ENCODE results near the gene PARD3.
"Not testable (repeated sequence)": the region's sequence is repeated elsewhere in the genome, so short reads cannot be mapped to it uniquely, and the experiment has no call there.

Gene PARD3

GRCh38 chr10:34793581-34793980 is 21.5 kb downstream of the PARD3 start:
- POLR2A ChIA-PET; H3K9me3 ChIP-seq (ENCODE audit: control extremely low read depth in 1 of 5, control insufficient read depth in 4 of 5, insufficient read depth in 2 of 5, low read depth in 1 of 5, low read length in 4 of 5); H3K27me3 ChIP-seq (replicated peaks in 2 of 5; ENCODE audit: control insufficient read depth in 4 of 5, insufficient read depth in 5 of 5, low read length in 4 of 5); H3K36me3 ChIP-seq (ENCODE audit: control insufficient read depth in 4 of 4, insufficient read depth in 4 of 4, low read length in 3 of 4); H3K27ac ChIP-seq (ENCODE audit: insufficient read depth in 1 of 2, low read depth in 1 of 2, low read length in 2 of 2, poor library complexity in 1 of 2, severe bottlenecking in 2 of 2); DNase-seq; H3K4me3 ChIP-seq (ENCODE audit: control insufficient read depth in 1 of 7, extremely low read depth in 1 of 7, insufficient read depth in 4 of 7, low read depth in 2 of 7, low read length in 6 of 7); H3K4me1 ChIP-seq (ENCODE audit: control extremely low read depth in 1 of 4, control insufficient read depth in 4 of 4, insufficient read depth in 4 of 4, low read length in 3 of 4); CTCF ChIA-PET: not testable (repeated sequence)
- 96% methylated on average over 4 of the region's 5 CpGs for WGBS (ENCODE audit: insufficient coverage)

- no peaks in the 10 kb centered on the region for H3K36me3 ChIP-seq (ENCODE audit: control insufficient read depth in 4 of 4, insufficient read depth in 4 of 4, low read length in 3 of 4)
- H3K27me3 ChIP-seq (replicated peaks in 2 of 5; ENCODE audit: control insufficient read depth in 4 of 5, insufficient read depth in 5 of 5, low read length in 4 of 5): peaks cover 0 to 2% (median 0%) of the 10 kb centered on the region in 5 experiments
- DNase-seq: no peak
- H3K9me3 ChIP-seq (ENCODE audit: control extremely low read depth in 1 of 5, control insufficient read depth in 4 of 5, insufficient read depth in 2 of 5, low read depth in 1 of 5, low read length in 4 of 5): no peaks in the 10 kb centered on the region
- POLR2A ChIA-PET: no interaction called here
- no peak overlapping the region for H3K27ac ChIP-seq (ENCODE audit: insufficient read depth in 1 of 2, low read depth in 1 of 2, low read length in 2 of 2, poor library complexity in 1 of 2, severe bottlenecking in 2 of 2)
- no peak overlapping the region for H3K4me3 ChIP-seq (ENCODE audit: control insufficient read depth in 1 of 7, extremely low read depth in 1 of 7, insufficient read depth in 4 of 7, low read depth in 2 of 7, low read length in 6 of 7)
- H3K4me1 ChIP-seq (ENCODE audit: control extremely low read depth in 1 of 4, control insufficient read depth in 4 of 4, insufficient read depth in 4 of 4, low read length in 3 of 4): no peaks in the 10 kb centered on the region
- WGBS (ENCODE audit: insufficient coverage): 96% methylated on average over 7 of the region's 7 CpGs
- CTCF ChIA-PET: no interaction called here
These were observed 22.2 kb downstream of the PARD3 start for GRCh38 chr10:34792881-34793280.

- WGBS (ENCODE audit: insufficient coverage): 93% methylated on average over 20 of the region's 23 CpGs
- Histone ChIP-seq H3K27ac (ENCODE audit: insufficient read depth in 1 of 2, low read depth in 1 of 2, low read length in 2 of 2, poor library complexity in 1 of 2, severe bottlenecking in 2 of 2) (no peak overlapping the region), H3K4me1 (ENCODE audit: control extremely low read depth in 1 of 4, control insufficient read depth in 4 of 4, insufficient read depth in 4 of 4, low read length in 3 of 4) (no peaks in the 10 kb centered on the region), H3K9me3 (ENCODE audit: control extremely low read depth in 1 of 5, control insufficient read depth in 4 of 5, insufficient read depth in 2 of 5, low read depth in 1 of 5, low read length in 4 of 5) (no peaks in the 10 kb centered on the region), H3K4me3 (ENCODE audit: control insufficient read depth in 1 of 7, extremely low read depth in 1 of 7, insufficient read depth in 4 of 7, low read depth in 2 of 7, low read length in 6 of 7) (no peak overlapping the region), H3K36me3 (ENCODE audit: control insufficient read depth in 4 of 4, insufficient read depth in 4 of 4, low read length in 3 of 4) (no peaks in the 10 kb centered on the region), H3K27me3 (replicated peaks in 2 of 5; ENCODE audit: control insufficient read depth in 4 of 5, insufficient read depth in 5 of 5, low read length in 4 of 5) (peaks cover 0 to 2% (median 0%) of the 10 kb centered on the region in 5 experiments)
- DNase-seq: no peak
- ChIA-PET CTCF (no interaction called here), POLR2A (no interaction called here)
These were observed 23.1 kb downstream of the PARD3 start for GRCh38 chr10:34791947-34792346.

- WGBS (ENCODE audit: insufficient coverage): over 99% methylated on average over 15 of the region's 15 CpGs
These were observed 23.9 kb downstream of the PARD3 start for GRCh38 chr10:34791228-34791627.

GRCh38 chr10:34789966-34790506 is 25.1 kb downstream of the PARD3 start:
- Histone ChIP-seq H3K36me3 (ENCODE audit: control insufficient read depth in 4 of 4, insufficient read depth in 4 of 4, low read length in 3 of 4) (no peaks in the 10 kb centered on the region), H3K27me3 (replicated peaks in 2 of 5; ENCODE audit: control insufficient read depth in 4 of 5, insufficient read depth in 5 of 5, low read length in 4 of 5) (peaks cover 0 to 2% (median 0%) of the 10 kb centered on the region in 5 experiments), H3K4me3 (ENCODE audit: control insufficient read depth in 1 of 7, extremely low read depth in 1 of 7, insufficient read depth in 4 of 7, low read depth in 2 of 7, low read length in 6 of 7) (no peak overlapping the region), H3K4me1 (ENCODE audit: control extremely low read depth in 1 of 4, control insufficient read depth in 4 of 4, insufficient read depth in 4 of 4, low read length in 3 of 4) (no peaks in the 10 kb centered on the region), H3K27ac (ENCODE audit: insufficient read depth in 1 of 2, low read depth in 1 of 2, low read length in 2 of 2, poor library complexity in 1 of 2, severe bottlenecking in 2 of 2) (no peak overlapping the region), H3K9me3 (ENCODE audit: control extremely low read depth in 1 of 5, control insufficient read depth in 4 of 5, insufficient read depth in 2 of 5, low read depth in 1 of 5, low read length in 4 of 5) (no peaks in the 10 kb centered on the region)
- CTCF ChIA-PET: interaction anchor here (0.6 kb wide), 1 partner anchor 13 kb away, joined by 3 read pairs; no protein-coding TSS in a partner anchor
- 92% methylated on average over 2 of the region's 4 CpGs for WGBS (ENCODE audit: insufficient coverage)
- POLR2A ChIA-PET: no interaction called here
- no peak for DNase-seq

More at GRCh38 chr10:34791228-34791627, 23.9 kb downstream of the PARD3 start:
- H3K4me1 ChIP-seq (ENCODE audit: control extremely low read depth in 1 of 4, control insufficient read depth in 4 of 4, insufficient read depth in 4 of 4, low read length in 3 of 4): no peaks in the 10 kb centered on the region
- H3K4me3 ChIP-seq (ENCODE audit: control insufficient read depth in 1 of 7, extremely low read depth in 1 of 7, insufficient read depth in 4 of 7, low read depth in 2 of 7, low read length in 6 of 7): no peak overlapping the region
- POLR2A ChIA-PET: no interaction called here
- DNase-seq: no peak
- CTCF ChIA-PET: no interaction called here
- no peak overlapping the region for H3K27ac ChIP-seq (ENCODE audit: insufficient read depth in 1 of 2, low read depth in 1 of 2, low read length in 2 of 2, poor library complexity in 1 of 2, severe bottlenecking in 2 of 2)
- no peaks in the 10 kb centered on the region for H3K36me3 ChIP-seq (ENCODE audit: control insufficient read depth in 4 of 4, insufficient read depth in 4 of 4, low read length in 3 of 4)
- no peaks in the 10 kb centered on the region for H3K9me3 ChIP-seq (ENCODE audit: control extremely low read depth in 1 of 5, control insufficient read depth in 4 of 5, insufficient read depth in 2 of 5, low read depth in 1 of 5, low read length in 4 of 5)
- peaks cover 0 to 2% (median 0%) of the 10 kb centered on the region in 5 experiments for H3K27me3 ChIP-seq (replicated peaks in 2 of 5; ENCODE audit: control insufficient read depth in 4 of 5, insufficient read depth in 5 of 5, low read length in 4 of 5)

- WGBS (ENCODE audit: insufficient coverage): no CpG with 5 or more reads among the region's 1 CpG
- Histone ChIP-seq H3K4me3 (ENCODE audit: control insufficient read depth in 1 of 7, extremely low read depth in 1 of 7, insufficient read depth in 4 of 7, low read depth in 2 of 7, low read length in 6 of 7) (no peak overlapping the region), H3K27ac (ENCODE audit: insufficient read depth in 1 of 2, low read depth in 1 of 2, low read length in 2 of 2, poor library complexity in 1 of 2, severe bottlenecking in 2 of 2) (no peak overlapping the region), H3K27me3 (replicated peaks in 2 of 5; ENCODE audit: control insufficient read depth in 4 of 5, insufficient read depth in 5 of 5, low read length in 4 of 5) (peaks cover 0 to 2% (median 0%) of the 10 kb centered on the region in 5 experiments), H3K9me3 (ENCODE audit: control extremely low read depth in 1 of 5, control insufficient read depth in 4 of 5, insufficient read depth in 2 of 5, low read depth in 1 of 5, low read length in 4 of 5) (no peaks in the 10 kb centered on the region), H3K36me3 (ENCODE audit: control insufficient read depth in 4 of 4, insufficient read depth in 4 of 4, low read length in 3 of 4) (no peaks in the 10 kb centered on the region), H3K4me1 (ENCODE audit: control extremely low read depth in 1 of 4, control insufficient read depth in 4 of 4, insufficient read depth in 4 of 4, low read length in 3 of 4) (no peaks in the 10 kb centered on the region)
- POLR2A ChIA-PET: no interaction called here
- CTCF ChIA-PET: no interaction called here
- DNase-seq: no peak
These were observed 28.6 kb downstream of the PARD3 start for GRCh38 chr10:34786464-34786863.

- no peaks in the 10 kb centered on the region for H3K9me3 ChIP-seq (ENCODE audit: control extremely low read depth in 1 of 5, control insufficient read depth in 4 of 5, insufficient read depth in 2 of 5, low read depth in 1 of 5, low read length in 4 of 5)
- ChIA-PET POLR2A (no interaction called here), CTCF (no interaction called here)
- no peak for DNase-seq
- peaks cover 0 to 7% (median 4%) of the 10 kb centered on the region in 5 experiments for H3K27me3 ChIP-seq (replicated peaks in 2 of 5; ENCODE audit: control insufficient read depth in 4 of 5, insufficient read depth in 5 of 5, low read length in 4 of 5)
- peaks cover 3 to 11% (median 8%) of the 10 kb centered on the region in 4 experiments for H3K4me1 ChIP-seq (ENCODE audit: control extremely low read depth in 1 of 4, control insufficient read depth in 4 of 4, insufficient read depth in 4 of 4, low read length in 3 of 4)
- no peak overlapping the region for H3K27ac ChIP-seq (ENCODE audit: insufficient read depth in 1 of 2, low read depth in 1 of 2, low read length in 2 of 2, poor library complexity in 1 of 2, severe bottlenecking in 2 of 2)
- H3K4me3 ChIP-seq (ENCODE audit: control insufficient read depth in 1 of 7, extremely low read depth in 1 of 7, insufficient read depth in 4 of 7, low read depth in 2 of 7, low read length in 6 of 7): no peak overlapping the region
- WGBS (ENCODE audit: insufficient coverage): 94% methylated on average over 2 of the region's 3 CpGs
- H3K36me3 ChIP-seq (ENCODE audit: control insufficient read depth in 4 of 4, insufficient read depth in 4 of 4, low read length in 3 of 4): no peaks in the 10 kb centered on the region
These were observed 33.4 kb downstream of the PARD3 start for GRCh38 chr10:34781711-34782110.
